Mammary epithelial cell (primary cell): Measurements from ENCODE around the gene RDH13.
"Not testable (repeated sequence)": the region's sequence is repeated elsewhere in the genome, so short reads cannot be mapped to it uniquely, and the experiment has no call there.

Experiments used
- CTCF ChIP-seq, 2 donors: IDR thresholded peaks in 1 of 2; conservative IDR thresholded peaks in 1 of 2; 2 replicates each; pipeline ENCODE4 v1.5.1; 2011 to 2012; ENCODE audit warnings: inconsistent platforms in 2 of 2, low read length in 2 of 2, mild to moderate bottlenecking in 2 of 2, control low read depth in 1 of 2, low read depth in 1 of 2; ENCODE audit not compliant: insufficient read depth in 1 of 2; ENCODE audit errors: extremely low read depth in 1 of 2
- EZH2 ChIP-seq: IDR thresholded peaks from 2 replicates; pipeline ENCODE4 v1.6.1; 2012; ENCODE audit warnings: low read length, inconsistent platforms, borderline replicate concordance

- not testable (repeated sequence) for TF ChIP-seq CTCF (conservative IDR thresholded peaks at IDR 0.05 in 1 of 2, IDR thresholded peaks at IDR 0.05 in 1 of 2; ENCODE audit: extremely low read depth in 1 of 2, insufficient read depth in 1 of 2, low read depth in 1 of 2, low read length in 2 of 2); EZH2
These were observed 25.3 kb downstream of the RDH13 start for GRCh38 chr19:55037603-55038002.
